ENCODE data around the gene VENTX.

- TF ChIP-seq, protein P1, sequence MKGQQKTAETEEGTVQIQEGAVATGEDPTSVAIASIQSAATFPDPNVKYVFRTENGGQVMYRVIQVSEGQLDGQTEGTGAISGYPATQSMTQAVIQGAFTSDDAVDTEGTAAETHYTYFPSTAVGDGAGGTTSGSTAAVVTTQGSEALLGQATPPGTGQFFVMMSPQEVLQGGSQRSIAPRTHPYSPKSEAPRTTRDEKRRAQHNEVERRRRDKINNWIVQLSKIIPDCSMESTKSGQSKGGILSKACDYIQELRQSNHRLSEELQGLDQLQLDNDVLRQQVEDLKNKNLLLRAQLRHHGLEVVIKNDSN (IDR thresholded peaks at IDR 0.05) = peak; percentile 9; the same call in 1 of the 2 replicates
- TF ChIP-seq CREB1 (IDR thresholded peaks at IDR 0.05; ENCODE audit: low read depth) = no peak
- TF ChIP-seq EP300 (IDR thresholded peaks at IDR 0.05; ENCODE audit: borderline replicate concordance) = no peak
Measured at GRCh38 chr10:133260895-133261725, 23.5 kb downstream of the VENTX start.

Data from Ishikawa (cell line).